ENCODE measurements around the gene EXOC3L1. TPM values are rescaled to one million over a fixed set of nuclear protein-coding genes. Genes with fewer than 3 reads are reported as not detected.

Gene EXOC3L1
- total RNA-seq, 2 donors from 2014 or later, result 0.97 to 1.8 TPM

DNA sequence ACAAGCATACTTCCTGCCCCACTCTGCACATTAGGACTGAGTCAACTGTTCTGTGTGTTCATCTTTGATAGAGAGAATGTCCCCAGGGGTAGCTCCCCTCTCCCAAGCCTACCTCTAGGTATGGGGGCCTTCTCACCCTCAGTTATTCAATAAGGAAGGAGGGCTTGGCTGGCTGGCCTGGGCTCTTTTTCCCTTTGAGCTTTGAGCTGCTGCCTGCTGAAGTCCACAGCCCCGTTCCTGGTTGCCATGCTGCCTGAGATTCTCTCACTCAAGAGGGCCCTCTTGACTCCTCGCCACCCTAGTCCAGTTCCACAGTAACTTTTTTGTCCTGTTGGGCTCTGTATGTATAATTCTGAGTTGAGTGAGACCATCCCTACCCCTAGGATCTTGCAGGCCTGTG, 44.2 kb downstream of the EXOC3L1 start:
- no peak overlapping the region for H3K9ac ChIP-seq (ENCODE audit: extremely low read depth, low read length, poor library complexity, severe bottlenecking)
- H3K9me3 Mint-ChIP-seq, result no peaks in the 10 kb centered on the region
- H3K9me3 ChIP-seq (ENCODE audit: control insufficient read depth, low read length), result no peaks in the 10 kb centered on the region
- DNase-seq, result no peak
- H3K4me1 ChIP-seq (ENCODE audit: control insufficient read depth, insufficient read depth, low read length), result no peaks in the 10 kb centered on the region
- TF ChIP-seq, protein P1, sequence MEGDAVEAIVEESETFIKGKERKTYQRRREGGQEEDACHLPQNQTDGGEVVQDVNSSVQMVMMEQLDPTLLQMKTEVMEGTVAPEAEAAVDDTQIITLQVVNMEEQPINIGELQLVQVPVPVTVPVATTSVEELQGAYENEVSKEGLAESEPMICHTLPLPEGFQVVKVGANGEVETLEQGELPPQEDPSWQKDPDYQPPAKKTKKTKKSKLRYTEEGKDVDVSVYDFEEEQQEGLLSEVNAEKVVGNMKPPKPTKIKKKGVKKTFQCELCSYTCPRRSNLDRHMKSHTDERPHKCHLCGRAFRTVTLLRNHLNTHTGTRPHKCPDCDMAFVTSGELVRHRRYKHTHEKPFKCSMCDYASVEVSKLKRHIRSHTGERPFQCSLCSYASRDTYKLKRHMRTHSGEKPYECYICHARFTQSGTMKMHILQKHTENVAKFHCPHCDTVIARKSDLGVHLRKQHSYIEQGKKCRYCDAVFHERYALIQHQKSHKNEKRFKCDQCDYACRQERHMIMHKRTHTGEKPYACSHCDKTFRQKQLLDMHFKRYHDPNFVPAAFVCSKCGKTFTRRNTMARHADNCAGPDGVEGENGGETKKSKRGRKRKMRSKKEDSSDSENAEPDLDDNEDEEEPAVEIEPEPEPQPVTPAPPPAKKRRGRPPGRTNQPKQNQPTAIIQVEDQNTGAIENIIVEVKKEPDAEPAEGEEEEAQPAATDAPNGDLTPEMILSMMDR (conservative IDR thresholded peaks at IDR 0.05), result no peak
- H3K27me3 ChIP-seq (ENCODE audit: control insufficient read depth, insufficient read depth, low read length, poor library complexity, severe bottlenecking), result peaks cover 12% of the 10 kb centered on the region
- no peak overlapping the region for H3K4me3 Mint-ChIP-seq
- no peak overlapping the region for H3K27ac ChIP-seq (ENCODE audit: low read depth, low read length)
- no peak overlapping the region for H3K27ac Mint-ChIP-seq
- no peaks in the 10 kb centered on the region for H3K4me1 Mint-ChIP-seq
- peaks cover 64% of the 10 kb centered on the region for H3K36me3 ChIP-seq (ENCODE audit: control insufficient read depth, insufficient read depth, low read length)
- no peak overlapping the region for H3K4me3 ChIP-seq (ENCODE audit: low read length)
- peaks cover 8% of the 10 kb centered on the region for H3K27me3 Mint-ChIP-seq (ENCODE audit: insufficient read depth)
- H3K36me3 Mint-ChIP-seq (ENCODE audit: low read depth), result peaks cover 67% of the 10 kb centered on the region
- 93 to 100% methylated on average over 1 to 2 of the region's 2 CpGs for WGBS, 2 experiments (ENCODE audit: insufficient coverage in 1 of 2, insufficient read length in 1 of 2)

DNA sequence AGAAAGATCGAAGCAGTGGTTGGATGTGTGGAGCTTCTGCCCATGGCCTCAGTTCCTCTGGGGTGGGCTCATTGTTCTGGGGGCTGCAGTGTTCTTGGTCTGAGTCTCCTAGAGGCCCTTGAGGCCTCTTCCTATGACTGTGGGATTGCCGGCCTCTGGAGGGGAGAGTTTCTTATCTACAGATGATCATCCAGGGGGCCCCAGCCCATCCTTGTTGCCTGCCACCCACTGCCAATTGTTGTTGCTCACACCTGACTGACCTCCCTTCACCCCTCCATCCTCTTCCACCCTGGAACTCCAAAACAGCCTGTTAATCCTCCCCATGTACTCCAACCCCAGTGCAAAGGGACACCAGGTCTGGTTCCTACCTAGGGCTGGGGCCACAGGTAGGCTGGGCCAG, 45.0 kb downstream of the EXOC3L1 start:
- H3K27ac ChIP-seq (ENCODE audit: low read depth, low read length), result no peak overlapping the region
- H3K4me3 Mint-ChIP-seq, result no peak overlapping the region
- no peaks in the 10 kb centered on the region for H3K9me3 Mint-ChIP-seq
- no peak overlapping the region for H3K27ac Mint-ChIP-seq
- H3K27me3 ChIP-seq (ENCODE audit: control insufficient read depth, insufficient read depth, low read length, poor library complexity, severe bottlenecking), result peaks cover 4% of the 10 kb centered on the region
- TF ChIP-seq, protein P1 (conservative IDR thresholded peaks at IDR 0.05), result no peak
- no peak overlapping the region for H3K9ac ChIP-seq (ENCODE audit: extremely low read depth, low read length, poor library complexity, severe bottlenecking)
- H3K4me3 ChIP-seq (ENCODE audit: low read length), result no peak overlapping the region
- H3K4me1 ChIP-seq (ENCODE audit: control insufficient read depth, insufficient read depth, low read length), result no peaks in the 10 kb centered on the region
- H3K4me1 Mint-ChIP-seq, result no peaks in the 10 kb centered on the region
- DNase-seq, result no peak
- H3K9me3 ChIP-seq (ENCODE audit: control insufficient read depth, low read length), result no peaks in the 10 kb centered on the region
- H3K36me3 Mint-ChIP-seq (ENCODE audit: low read depth), result peaks cover 75% of the 10 kb centered on the region
- WGBS, 2 experiments (ENCODE audit: insufficient coverage in 1 of 2, insufficient read length in 1 of 2), result 67 to 92% methylated on average over 1 to 2 of the region's 2 CpGs
- peaks cover 71% of the 10 kb centered on the region for H3K36me3 ChIP-seq (ENCODE audit: control insufficient read depth, insufficient read depth, low read length)
- H3K27me3 Mint-ChIP-seq (ENCODE audit: insufficient read depth), result peaks cover 8% of the 10 kb centered on the region

DNA sequence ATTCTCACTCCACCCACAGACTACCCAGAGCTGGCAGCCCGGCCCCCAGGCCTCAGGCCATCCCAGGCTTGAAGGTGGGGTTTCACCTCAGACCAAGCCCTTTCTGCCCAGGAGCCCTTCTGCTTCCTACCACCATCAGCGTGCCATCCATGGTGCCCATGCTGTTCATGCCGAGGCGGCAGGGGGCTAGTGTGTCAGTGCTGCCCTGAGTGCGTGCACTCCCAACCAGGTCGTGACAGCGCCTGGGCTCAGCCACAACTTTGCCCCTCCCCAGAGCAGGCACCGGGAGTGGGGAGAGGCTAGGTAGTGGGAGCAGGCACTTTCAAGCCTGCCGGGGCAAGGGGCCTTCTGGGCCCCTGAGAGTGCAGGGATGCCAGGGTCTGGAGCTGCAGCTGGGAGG, 47.6 kb downstream of the EXOC3L1 start:
- Mint-ChIP-seq H3K36me3 (ENCODE audit: low read depth) (peaks cover 71% of the 10 kb centered on the region), H3K27ac (no peak overlapping the region), H3K9me3 (no peaks in the 10 kb centered on the region), H3K4me1 (no peaks in the 10 kb centered on the region), H3K4me3 (no peak overlapping the region), H3K27me3 (ENCODE audit: insufficient read depth) (no peaks in the 10 kb centered on the region)
- H3K4me1 ChIP-seq (ENCODE audit: control insufficient read depth, insufficient read depth, low read length), result no peaks in the 10 kb centered on the region
- TF ChIP-seq, protein P1 (conservative IDR thresholded peaks at IDR 0.05), result no peak
- H3K4me3 ChIP-seq (ENCODE audit: low read length), result no peak overlapping the region
- WGBS, 2 experiments (ENCODE audit: insufficient coverage in 1 of 2, insufficient read length in 1 of 2), result 95 to 100% methylated on average over 1 to 9 of the region's 9 CpGs
- no peaks in the 10 kb centered on the region for H3K27me3 ChIP-seq (ENCODE audit: control insufficient read depth, insufficient read depth, low read length, poor library complexity, severe bottlenecking)
- DNase-seq, result no peak
- no peaks in the 10 kb centered on the region for H3K9me3 ChIP-seq (ENCODE audit: control insufficient read depth, low read length)
- H3K27ac ChIP-seq (ENCODE audit: low read depth, low read length), result no peak overlapping the region
- H3K36me3 ChIP-seq (ENCODE audit: control insufficient read depth, insufficient read depth, low read length), result peaks cover 70% of the 10 kb centered on the region
- no peak overlapping the region for H3K9ac ChIP-seq (ENCODE audit: extremely low read depth, low read length, poor library complexity, severe bottlenecking)
